ENCODE results near the gene PHF19. TPM values are rescaled to one million over a fixed set of nuclear protein-coding genes. Genes with fewer than 3 reads are reported as not detected.

PHF19 gene
- total and polyA plus RNA-seq, 10 donors: 12.6 to 53.0 (median 36.7) TPM

DNA sequence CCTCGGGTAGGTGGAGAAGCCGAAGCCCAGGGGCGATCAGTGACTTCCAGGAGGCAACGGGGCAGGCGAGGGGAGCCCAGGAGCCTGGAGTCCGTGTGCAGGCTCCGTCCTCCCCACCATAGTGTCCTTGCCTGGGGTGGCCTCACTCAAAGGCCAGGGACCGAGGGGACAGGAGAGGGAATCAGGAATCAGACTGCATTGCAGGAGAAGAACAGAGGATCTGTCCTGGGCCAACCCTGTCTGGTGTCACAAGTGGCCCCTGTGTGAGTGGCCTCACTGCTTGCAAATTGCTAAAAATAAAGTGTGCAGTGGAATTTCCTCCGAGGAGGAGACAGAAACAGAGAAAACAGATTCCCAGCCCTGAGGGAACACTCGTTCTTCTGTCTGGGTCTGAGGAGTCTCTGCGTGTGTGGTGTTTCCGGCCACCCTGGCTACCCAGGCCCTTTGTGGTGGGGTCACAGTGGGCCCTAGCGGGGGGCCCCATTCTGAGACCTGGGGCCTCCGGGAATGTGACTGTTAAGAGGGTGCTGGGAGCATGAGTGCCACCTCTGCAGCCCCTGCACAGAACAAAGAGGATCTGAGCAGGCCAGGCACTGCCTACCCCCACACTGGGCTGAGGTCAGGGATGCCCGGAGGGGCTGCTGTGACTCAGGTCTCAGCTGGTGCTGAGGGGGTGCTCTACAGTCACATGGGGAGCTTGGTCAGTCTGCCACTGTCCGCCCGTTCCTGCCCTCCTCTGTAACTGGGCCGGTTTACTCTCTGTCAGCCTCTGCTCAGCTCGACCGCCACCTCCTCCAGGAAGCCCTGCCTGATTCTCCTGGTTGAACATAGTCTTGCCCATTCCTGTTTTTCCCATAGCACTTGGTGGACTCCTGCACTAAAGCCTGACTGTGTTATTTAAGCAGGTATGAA lies 42.2 kb upstream of the PHF19 start:
- WGBS, 5 donors: 73 to 88% (median 76%) methylated on average over 19 to 20 of the region's 20 CpGs
- intact Hi-C loops (cut with DNase I; ENCODE audit: low total_unique reads): no loop called here

GRCh38 chr9:120917929-120918762 lies 41.2 kb upstream of the PHF19 start:
- Histone ChIP-seq H3K27ac (peak overlapping the region in 7 of 8 donors; percentile 60 to 96 (median 92)), H3K36me3 (peaks cover 0 to 69% (median 5%) of the 10 kb centered on the region in 6 donors), H3K27me3 (replicated peaks in 1 of 7) (no peaks in the 10 kb centered on the region), H3K4me3 (no peak overlapping the region), H3K9me3 (peaks cover 0 to 3% (median 0%) of the 10 kb centered on the region in 8 donors), H3K4me1 (peaks cover 6 to 91% (median 64%) of the 10 kb centered on the region in 6 donors)
- no peak for DNase-seq
- intact Hi-C loops (cut with DNase I; ENCODE audit: low total_unique reads): no loop called here
- TF ChIP-seq, protein P1, sequence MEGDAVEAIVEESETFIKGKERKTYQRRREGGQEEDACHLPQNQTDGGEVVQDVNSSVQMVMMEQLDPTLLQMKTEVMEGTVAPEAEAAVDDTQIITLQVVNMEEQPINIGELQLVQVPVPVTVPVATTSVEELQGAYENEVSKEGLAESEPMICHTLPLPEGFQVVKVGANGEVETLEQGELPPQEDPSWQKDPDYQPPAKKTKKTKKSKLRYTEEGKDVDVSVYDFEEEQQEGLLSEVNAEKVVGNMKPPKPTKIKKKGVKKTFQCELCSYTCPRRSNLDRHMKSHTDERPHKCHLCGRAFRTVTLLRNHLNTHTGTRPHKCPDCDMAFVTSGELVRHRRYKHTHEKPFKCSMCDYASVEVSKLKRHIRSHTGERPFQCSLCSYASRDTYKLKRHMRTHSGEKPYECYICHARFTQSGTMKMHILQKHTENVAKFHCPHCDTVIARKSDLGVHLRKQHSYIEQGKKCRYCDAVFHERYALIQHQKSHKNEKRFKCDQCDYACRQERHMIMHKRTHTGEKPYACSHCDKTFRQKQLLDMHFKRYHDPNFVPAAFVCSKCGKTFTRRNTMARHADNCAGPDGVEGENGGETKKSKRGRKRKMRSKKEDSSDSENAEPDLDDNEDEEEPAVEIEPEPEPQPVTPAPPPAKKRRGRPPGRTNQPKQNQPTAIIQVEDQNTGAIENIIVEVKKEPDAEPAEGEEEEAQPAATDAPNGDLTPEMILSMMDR (IDR thresholded peaks at IDR 0.05 in 8 of 11, conservative IDR thresholded peaks at IDR 0.05 in 3 of 11): no peak
- TF ChIP-seq POLR2A (IDR thresholded peaks at IDR 0.05): no peak
- no peak for TF ChIP-seq POLR2AphosphoS5 (IDR thresholded peaks at IDR 0.05)
- WGBS, 5 donors: 74 to 93% (median 86%) methylated on average over 4 of the region's 4 CpGs

More for the DNA sequence above, 42.2 kb upstream of the PHF19 start:
- DNase-seq: no peak
- H3K36me3 ChIP-seq: peaks cover 0 to 65% (median 0%) of the 10 kb centered on the region in 6 donors
- TF ChIP-seq POLR2AphosphoS5 (IDR thresholded peaks at IDR 0.05): peak in 1 of 3 donors; percentile 18
- TF ChIP-seq, protein P1 (IDR thresholded peaks at IDR 0.05 in 8 of 11, conservative IDR thresholded peaks at IDR 0.05 in 3 of 11): no peak
- TF ChIP-seq POLR2A (IDR thresholded peaks at IDR 0.05): no peak
- H3K4me3 ChIP-seq: peak overlapping the region in 1 of 8 donors; percentile 32
- H3K27me3 ChIP-seq (replicated peaks in 1 of 7): no peaks in the 10 kb centered on the region
- H3K27ac ChIP-seq: peak overlapping the region; percentile 27 to 96 (median 82)
- H3K9me3 ChIP-seq: peaks cover 0 to 3% (median 0%) of the 10 kb centered on the region in 8 donors
- peaks cover 9 to 95% (median 71%) of the 10 kb centered on the region in 6 donors for H3K4me1 ChIP-seq

- DNase-seq: no peak
- TF ChIP-seq POLR2AphosphoS5 (IDR thresholded peaks at IDR 0.05): no peak
- TF ChIP-seq, protein P1 (IDR thresholded peaks at IDR 0.05 in 8 of 11, conservative IDR thresholded peaks at IDR 0.05 in 3 of 11): no peak
- no peak for TF ChIP-seq POLR2A (IDR thresholded peaks at IDR 0.05)
- H3K27me3 ChIP-seq (replicated peaks in 1 of 7): no peaks in the 10 kb centered on the region
- H3K27ac ChIP-seq: peak overlapping the region in 4 of 8 donors; percentile 45 to 96 (median 92)
- H3K4me1 ChIP-seq: peaks cover 6 to 89% (median 57%) of the 10 kb centered on the region in 6 donors
- H3K9me3 ChIP-seq: peaks cover 0 to 3% (median 0%) of the 10 kb centered on the region in 8 donors
- no peak overlapping the region for H3K4me3 ChIP-seq
- WGBS, 5 donors: 91 to 95% (median 94%) methylated on average over 8 of the region's 8 CpGs
- peaks cover 0 to 70% (median 11%) of the 10 kb centered on the region in 6 donors for H3K36me3 ChIP-seq
- intact Hi-C loops (cut with DNase I; ENCODE audit: low total_unique reads): no loop called here
Observed at GRCh38 chr9:120916991-120917880, 40.2 kb upstream of the PHF19 start.

Measured in spleen (tissue), 11 donors.